NB4 (cell line): ENCODE data around the gene SCGB1C1.

Experiments
- CTCF ChIP-seq: IDR thresholded peaks from one replicate; pipeline ENCODE4 v1.5.1; 2012; ENCODE audit warnings: low read depth, low read length
- MAX ChIP-seq: IDR thresholded peaks from 2 replicates; pipeline ENCODE4 v1.6.1; 2011; ENCODE audit warnings: low read depth, low read length
- POLR2A ChIP-seq: IDR thresholded peaks from 2 replicates; pipeline ENCODE4 v1.6.1; 2011; ENCODE audit warnings: mild to moderate bottlenecking; ENCODE audit not compliant: insufficient read length; ENCODE audit errors: extremely low read depth

- no peak for TF ChIP-seq CTCF
- TF ChIP-seq MAX: no peak
- no peak for TF ChIP-seq POLR2A
These were observed 14.9 kb downstream of the SCGB1C1 start for GRCh38 chr11:207863-208180.
